NCI-H128 (cell line): ENCODE measurements around the gene FIG4.

Experiments used
- DNase-seq: peaks from one replicate; lab custom pipeline; 2025; ENCODE audit not compliant: unreplicated experiment; lab: John Stamatoyannopoulos, UW

Gene FIG4

DNA sequence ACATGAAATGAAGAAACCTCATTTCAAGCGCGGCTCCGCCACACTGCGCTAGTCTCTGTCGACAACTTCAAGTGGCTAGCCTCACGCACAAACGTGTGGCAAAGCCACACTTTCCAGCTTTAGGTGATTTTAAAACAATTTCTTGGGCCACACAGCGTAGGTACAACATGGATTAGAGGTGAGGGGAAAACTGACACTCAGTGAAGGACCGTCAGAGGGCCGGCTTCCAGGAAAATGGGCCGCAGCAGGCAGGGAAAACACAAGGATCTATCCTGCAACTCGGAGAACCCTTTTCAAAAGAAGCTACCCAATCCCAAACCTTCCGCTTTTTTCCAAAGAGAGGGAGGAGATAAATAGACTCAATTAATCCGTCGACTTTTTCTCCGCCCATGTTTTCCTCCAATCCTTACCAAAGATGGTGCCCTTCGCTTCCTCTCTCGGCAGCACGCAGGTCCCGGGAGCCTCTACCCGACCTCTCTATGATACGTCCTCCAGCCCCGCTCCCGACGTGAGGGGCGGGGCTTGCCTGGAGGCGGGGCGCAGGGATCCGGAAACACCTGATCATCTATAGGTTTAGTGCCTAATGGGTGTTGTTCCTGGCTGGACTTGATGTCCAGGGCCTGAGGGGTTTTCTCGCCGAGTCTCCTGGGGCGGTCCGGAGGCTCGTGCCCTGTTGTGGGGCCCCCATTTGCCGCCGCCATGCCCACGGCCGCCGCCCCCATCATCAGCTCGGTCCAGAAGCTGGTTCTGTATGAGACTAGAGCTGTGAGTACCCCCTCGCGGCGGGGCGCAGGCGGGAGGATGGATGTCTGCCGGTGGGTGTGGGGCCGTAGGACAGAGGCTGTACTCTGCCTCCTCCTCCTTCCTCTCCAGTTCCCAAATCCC, at the start of gene FIG4, which contains the start of gene AK9:
FIG4 (plus strand) TSS at position 560 of the 885 bp plus-strand sequence; CDS start at position 700, 140 bp downstream.
AK9 (minus strand) TSS at position 466 of the 885 bp plus-strand sequence. CDS start 15,457 bp downstream, outside the sequence.
- peak; percentile 93 for DNase-seq

DNA sequence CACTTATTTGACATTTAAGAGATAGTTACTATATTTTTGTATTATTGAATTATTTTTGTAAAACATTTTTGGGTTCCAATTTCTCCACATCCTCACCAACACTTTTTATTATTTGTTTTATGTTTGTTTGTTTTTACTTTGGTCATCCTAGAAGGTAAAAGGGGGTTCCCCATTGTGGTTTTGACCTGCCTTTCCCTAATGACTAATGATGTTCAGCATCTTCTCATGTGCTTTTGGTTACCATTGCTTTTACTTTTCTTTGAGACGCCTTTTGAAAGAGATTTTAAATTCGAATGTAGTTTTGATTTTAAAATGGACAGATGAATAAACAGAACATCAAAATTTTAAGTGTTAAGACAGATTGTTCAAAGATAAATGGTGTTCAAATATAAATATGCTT, 47.0 kb upstream of the FIG4 start:
- no peak for DNase-seq

DNA sequence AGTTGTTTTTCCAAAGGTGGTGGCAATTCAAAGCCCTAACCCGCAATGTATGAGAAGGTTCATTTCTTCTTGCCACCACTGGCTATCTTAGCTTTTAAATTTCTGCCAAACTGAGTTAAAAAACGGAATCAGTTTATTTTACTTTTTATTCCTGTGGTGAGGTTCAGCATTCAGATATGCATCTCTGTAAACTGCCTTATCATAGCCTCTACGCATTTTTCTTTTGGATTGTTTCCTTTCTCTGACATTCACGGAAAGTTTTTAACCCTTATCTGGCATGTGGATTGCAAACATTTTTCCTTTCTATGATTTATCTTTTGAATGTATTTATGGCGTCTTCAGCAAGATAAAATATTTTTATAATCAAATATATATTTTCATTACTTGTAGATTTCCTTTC, 37.8 kb upstream of the FIG4 start:
- DNase-seq = no peak

DNA sequence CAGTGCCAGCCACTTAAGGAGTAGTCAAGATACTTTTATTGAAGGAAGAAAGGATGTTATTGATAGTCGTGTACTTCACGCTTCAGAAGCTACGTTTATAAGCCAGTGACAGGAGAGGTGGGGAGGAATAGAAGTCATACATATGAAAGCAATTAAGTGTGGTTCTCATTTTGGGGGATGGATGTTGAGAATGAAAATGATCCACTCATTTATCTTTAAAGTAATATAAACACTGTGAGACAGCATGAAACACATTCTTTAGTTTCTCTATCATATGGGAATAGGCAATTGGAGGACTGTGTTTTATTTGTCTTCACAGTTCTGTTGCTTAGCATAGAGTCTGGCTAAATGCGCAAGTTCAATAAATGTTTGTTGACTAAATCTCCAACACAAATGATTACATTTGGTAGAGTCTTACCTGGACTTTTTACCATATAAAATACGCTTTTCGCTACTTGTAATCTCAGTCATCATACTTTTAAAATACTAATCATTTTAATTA, 35.3 kb upstream of the FIG4 start:
- no peak for DNase-seq

DNA sequence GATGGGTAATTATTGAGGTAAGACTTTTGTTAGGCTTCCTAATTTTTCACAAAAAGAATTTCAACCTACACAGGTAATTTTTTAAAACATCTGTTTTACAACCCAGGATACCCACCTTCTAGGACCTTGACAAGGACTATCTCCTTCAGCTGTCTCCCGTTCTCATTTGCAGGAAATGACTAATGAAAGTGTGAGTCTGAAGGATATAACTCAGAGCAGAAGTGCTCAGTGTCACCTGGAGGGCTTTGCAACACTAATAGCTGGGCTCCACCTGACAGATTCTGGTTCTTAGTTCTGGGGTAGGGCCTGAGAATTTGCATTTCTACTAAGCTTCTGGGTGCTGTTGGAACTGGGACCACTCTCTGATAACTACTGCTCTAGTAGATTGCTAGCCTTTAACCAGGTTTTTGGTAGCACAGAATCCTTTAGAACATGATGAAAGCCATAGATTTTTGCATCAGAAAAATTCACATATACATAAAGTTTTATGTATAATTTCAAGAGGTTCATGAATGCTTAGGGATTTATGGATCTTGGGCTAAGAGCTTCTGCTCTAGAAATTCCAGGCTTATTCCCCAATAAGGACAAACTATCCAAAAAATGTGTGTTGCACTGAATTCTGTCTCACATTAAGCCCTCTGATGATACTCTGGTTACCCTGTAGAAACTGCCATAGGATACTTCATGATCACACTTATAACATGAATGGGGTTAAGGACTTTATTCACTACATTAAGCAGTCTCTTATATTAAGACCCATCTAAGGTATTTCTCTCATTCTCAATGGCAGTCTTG, 30.4 kb upstream of the FIG4 start:
- no peak for DNase-seq

DNA sequence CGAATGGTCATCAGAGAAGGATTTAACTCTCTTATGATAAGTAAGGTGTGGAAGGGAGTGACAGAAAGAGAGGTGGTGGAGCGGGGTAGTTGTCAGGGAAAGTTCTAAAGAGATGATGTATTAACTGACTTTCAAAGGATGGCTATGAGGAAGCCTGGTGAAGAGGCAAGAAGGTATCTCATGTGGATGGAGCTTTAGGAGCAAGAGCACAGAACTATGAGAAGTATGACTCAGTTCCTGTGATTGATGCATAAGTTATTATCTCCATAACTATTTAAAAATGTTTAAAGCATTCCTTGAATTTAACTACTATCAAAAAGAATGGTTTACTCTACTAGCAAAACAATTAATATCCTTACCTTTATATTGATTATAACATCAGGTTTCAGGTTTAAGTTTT, 28.9 kb upstream of the FIG4 start:
- DNase-seq = no peak

DNA sequence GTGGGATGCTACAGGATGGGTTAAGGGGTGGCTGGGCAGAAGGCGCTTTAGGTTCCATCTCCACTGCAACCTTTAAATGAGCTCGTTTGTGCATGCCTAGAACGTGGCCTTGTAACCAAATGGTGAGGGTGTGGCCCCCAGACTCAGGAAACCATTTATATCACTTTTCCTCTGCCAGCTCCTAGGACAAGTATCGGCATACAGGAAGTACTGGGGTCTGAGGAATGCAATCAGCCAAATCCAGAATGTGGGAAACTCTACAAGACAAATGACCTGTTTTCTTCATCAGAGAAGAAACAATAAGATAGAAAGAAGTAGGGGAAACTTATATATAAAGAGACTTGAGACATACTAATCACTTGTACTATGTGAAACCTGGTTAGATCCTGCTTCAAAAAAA, 21.3 kb upstream of the FIG4 start:
- DNase-seq = no peak

DNA sequence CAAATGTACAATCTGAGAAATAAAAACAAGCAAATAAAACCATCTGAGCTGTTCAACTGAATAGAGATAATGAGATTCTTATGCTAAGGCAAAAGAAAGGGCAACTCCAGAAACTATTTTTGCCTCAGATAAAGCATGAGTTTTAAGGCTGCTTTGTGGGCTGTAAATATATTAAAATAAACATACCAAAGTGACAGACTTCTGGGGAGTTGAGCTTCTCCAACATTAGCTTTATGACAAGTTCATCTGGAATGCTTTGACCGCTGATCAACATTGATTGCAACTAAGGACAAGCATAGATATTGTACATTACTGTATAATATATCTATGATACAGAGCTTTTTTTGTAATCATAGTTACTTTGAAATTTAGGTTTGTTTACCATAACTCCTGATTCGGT, 19.4 kb upstream of the FIG4 start:
- DNase-seq = no peak

DNA sequence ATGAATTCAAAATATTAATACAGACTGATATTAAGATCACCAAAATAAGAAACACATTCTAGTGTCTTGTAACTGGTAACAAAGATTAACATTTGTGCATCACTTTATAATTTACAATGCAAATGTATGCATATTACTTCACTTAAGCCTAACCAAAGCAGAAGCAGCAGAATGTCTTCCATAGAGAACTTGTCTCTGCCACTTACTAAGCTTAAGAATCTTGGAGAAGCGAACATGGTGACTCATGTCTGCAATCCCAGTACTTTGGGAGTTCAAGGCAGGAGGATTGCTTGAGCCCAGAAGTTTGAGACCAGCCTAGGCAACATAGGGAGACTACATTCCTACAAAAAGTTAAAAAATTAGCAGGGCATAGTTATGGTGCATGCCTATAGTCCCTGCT, 18.9 kb upstream of the FIG4 start:
- no peak for DNase-seq

DNA sequence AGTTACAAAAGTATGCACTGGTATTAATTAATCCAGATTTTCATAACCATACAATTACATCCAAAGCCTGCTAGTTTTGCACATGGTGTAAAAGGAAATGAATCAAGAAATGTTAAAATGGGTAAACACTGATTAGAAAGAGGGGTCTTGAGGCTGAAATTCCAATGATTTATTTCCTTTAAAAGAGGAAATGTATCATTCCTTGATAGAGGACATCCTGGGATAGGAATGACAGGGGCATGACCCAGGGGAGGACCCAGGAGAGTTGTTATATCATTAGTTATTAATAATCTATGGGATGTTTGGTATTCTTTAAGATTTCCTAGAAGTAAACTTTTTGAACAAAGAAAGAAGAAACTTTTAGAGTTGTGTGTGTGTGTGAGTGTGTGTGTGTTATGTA, 18.3 kb upstream of the FIG4 start:
- no peak for DNase-seq

DNA sequence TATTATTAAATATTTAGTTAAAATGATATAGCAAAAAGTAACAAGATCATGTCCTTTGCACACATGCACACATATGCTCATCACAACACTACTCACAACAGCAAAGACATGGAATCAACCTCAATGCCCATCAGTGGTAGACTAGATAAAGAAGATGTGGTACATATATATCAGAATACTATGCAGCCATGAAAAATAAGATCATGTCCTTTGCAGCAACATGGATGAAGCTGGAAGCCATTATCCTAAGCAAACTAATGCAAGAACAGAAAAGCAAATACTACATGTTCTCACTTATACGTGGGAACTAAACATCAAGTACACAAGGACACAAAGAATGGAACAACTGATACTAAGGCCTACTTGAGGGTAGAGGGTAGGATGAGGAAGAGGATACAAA, 14.4 kb upstream of the FIG4 start:
- DNase-seq = no peak

DNA sequence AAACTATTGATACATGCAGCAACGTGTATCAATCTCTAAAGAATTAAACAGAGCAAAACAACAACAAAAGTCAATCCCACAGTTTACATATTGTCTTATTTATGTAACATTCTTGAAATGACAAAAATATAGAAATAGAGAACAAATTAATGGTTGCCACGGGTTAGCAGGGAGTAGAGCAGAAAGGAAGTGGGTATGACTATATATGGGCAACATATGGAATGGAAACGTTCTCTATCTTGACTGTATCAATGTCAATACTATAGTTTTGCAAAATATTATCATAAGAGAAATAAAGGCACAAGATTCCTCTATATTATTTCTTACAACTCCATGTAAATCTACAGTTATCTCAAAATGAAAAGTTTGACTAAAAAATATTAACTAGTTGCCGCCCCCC, 12.9 kb upstream of the FIG4 start:
- DNase-seq = no peak

DNA sequence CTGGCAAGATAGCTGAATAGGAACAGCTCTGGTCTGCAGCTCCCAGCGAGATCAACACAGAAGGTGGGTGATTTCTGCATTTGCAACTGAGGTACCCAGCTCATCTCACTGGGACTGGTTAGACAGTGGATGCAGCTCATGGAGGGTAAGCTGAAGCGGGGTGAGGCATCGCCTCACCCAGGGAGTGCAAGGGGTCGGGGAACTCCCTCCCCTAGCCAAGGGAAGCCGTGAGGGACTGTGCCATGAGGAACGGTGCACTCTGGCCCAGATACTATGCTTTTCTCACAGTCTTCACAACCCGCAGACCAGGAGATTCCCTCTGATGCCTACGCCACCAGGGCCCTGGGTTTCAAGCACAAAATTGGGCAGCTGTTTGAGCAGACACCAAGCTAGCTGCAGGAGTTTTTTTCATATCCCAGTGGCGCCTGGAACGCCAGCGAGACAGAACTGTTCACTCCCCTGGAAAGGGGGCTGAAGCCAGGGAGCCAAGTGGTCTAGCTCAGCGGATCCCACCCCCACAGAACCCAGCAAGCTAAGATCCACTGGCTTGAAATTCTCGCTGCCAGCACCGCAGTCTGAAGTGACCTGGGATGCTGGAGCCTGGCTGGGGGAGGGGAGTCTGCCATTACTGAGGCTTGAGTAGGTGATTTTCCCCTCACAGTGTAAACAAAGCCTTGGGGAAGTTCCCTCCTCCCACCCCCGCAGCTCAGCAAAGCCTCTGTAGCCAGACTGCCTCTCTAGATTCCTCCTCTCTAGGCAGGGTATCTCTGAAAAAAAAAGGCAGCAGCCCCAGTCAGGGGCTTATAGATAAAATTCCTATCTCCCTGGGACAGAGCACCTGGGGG, 12.2 kb upstream of the FIG4 start:
- peak; percentile 58 for DNase-seq

DNA sequence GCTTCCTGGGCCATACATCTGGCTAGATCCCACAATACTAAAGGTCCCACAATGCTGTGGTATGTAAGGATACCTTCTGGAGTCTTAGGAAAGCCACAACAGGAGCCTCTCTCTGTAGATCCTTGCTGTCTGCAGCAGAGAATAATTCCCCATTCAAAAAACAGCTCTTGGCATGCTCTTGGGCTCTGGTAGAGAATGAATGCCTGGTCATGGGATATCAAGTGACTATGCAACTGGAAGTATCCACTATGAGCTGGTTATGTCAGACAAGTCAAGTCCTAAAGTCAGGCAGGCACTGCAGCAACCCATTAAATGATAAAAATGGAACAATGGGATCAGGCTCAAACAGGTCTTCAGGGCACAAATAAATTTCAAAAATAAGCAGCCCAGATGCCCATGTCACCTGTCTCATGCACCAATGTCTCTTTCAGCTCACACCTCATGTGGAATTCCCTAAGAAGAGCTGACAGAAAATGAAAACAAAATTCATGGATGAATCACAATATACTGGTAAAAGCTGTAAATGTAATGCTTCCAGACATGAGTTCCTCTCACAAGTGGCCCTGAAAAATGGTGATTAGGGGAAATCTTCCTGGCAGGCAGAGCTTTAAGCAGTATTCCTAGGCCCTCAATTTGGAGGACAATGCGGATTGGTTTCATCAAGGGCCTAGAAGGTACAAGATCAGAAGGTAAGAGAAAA, 4.4 kb upstream of the FIG4 start:
- DNase-seq = no peak

DNA sequence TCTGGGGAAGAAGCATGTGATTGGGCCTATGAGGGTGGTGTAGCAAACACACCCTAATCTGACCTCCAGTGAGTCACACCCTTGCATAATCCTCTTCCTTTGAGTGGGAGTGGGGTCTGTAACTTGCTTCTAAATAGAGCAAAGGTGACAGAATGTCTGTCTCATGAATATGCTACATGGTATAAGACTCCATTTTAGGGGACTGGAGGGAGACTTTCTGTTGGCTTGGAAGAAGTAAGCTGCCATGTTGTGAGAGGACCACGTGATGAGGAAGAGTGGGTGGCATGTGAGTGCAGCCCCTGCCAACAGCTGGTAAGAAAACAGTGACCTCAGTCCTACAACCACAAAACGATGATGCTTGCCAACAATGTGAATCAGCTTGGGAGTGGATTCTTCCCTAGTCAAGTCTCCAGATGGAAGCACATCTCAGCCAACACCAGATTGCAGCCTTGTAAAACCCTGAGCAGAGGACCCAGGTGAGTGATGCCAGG, 3.8 kb upstream of the FIG4 start:
- no peak for DNase-seq

DNA sequence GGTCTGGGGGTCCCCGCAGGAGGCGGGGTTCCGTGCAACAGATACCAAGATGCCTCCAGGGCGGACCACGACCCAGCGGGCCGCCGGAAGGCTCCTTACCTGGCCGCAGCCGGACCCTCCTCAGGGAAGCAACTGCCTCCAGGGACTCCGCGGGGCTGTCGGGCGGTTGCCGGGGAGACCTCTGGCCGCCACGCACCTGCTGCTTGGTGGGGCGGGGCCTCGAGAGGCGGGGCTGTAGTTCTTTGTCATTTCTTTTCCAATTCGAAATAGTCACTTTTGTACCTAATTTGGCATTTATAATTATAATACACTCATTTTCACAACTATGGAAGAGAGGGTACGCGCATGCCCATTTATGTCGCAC, 741 bp upstream of the FIG4 start:
- peak; percentile 51 for DNase-seq

DNA sequence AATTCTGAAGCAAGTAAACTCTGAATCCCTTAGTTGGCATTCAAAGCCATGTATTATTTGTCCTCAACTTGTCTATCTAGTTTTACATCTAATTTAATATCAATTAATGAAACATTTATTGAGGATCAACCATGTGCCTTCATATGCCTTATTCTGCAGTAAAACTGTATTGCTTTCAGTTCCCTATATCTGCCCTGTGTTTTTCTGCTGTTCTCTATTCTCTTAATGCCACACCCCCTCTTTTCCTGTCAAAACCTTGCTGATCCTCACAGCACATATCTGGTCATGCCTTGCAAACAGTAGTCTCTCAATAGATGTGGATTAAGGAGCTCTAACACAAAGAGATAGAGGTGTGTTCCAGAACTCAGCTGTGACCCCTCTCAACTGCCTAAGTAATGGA, 2.0 kb downstream of the FIG4 start:
- no peak for DNase-seq

DNA sequence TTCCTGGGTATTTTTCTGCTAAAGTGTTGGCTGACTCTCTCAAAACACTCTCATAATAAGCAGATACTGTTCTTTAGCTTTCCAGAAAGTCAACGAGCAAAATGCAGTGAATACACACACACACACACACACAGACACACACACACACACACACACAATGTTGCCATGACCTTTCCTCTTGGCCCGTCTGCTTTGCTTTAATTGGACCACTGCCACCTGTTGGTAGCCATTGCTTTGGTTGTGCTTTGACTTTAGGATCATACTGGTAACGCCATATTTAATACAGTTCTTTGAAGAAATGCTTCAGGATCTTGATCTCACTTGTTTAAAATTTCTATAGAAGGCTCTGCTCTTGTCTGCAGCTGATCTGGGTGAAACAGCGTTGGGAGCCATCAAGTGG, 4.4 kb downstream of the FIG4 start:
- DNase-seq = no peak

DNA sequence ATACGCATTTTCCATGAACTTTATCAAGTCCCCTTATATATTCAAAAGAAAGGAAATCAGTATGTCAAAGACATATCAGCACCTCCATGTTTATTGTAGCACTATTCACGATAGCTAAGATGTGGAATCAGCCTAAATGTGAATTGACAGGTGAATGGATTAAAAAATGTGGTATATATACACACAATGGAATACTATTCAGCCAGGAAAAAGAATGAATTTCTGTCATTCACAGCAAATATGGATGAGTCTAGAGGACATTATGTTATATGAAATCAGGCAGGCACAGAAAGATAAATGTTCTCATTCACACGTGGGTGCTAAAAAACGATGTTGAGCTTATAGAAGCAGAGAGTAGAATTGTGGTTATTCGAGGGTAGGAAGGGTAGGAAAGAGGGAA, 5.3 kb downstream of the FIG4 start:
- no peak for DNase-seq

DNA sequence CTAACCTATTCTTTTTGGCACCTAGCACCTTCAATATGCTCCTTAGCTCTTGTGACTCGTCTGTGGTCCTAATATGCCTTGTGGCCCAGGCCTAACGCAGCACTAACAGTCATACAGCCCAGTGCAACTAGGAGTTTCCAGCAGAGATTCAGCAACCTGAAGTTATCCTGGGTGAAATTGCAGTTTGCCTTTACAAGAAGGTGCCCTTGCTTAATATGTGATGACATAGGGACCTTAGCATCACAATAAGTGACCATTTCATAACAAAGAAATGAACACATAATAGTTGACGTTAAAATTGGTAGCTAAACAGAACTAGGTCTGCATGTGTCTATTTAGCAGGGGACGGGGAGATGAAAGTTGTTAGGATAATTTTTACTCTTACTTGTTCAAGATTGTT, 10.1 kb downstream of the FIG4 start:
- no peak for DNase-seq
